HG02798 (cell line): ENCODE data around the gene MARCHF7.
"Not testable (repeated sequence)": the region's sequence is repeated elsewhere in the genome, so short reads cannot be mapped to it uniquely, and the experiment has no call there.

Experiments used
- ATAC-seq: cut with Tn5 transposase; IDR thresholded peaks from one replicate; pipeline ENCODE4 v1.9.1; 2021; ENCODE audit warnings: mild to moderate bottlenecking; ENCODE audit not compliant: unreplicated experiment, poor library complexity

Gene MARCHF7, protein sequence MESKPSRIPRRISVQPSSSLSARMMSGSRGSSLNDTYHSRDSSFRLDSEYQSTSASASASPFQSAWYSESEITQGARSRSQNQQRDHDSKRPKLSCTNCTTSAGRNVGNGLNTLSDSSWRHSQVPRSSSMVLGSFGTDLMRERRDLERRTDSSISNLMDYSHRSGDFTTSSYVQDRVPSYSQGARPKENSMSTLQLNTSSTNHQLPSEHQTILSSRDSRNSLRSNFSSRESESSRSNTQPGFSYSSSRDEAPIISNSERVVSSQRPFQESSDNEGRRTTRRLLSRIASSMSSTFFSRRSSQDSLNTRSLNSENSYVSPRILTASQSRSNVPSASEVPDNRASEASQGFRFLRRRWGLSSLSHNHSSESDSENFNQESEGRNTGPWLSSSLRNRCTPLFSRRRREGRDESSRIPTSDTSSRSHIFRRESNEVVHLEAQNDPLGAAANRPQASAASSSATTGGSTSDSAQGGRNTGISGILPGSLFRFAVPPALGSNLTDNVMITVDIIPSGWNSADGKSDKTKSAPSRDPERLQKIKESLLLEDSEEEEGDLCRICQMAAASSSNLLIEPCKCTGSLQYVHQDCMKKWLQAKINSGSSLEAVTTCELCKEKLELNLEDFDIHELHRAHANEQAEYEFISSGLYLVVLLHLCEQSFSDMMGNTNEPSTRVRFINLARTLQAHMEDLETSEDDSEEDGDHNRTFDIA

DNA sequence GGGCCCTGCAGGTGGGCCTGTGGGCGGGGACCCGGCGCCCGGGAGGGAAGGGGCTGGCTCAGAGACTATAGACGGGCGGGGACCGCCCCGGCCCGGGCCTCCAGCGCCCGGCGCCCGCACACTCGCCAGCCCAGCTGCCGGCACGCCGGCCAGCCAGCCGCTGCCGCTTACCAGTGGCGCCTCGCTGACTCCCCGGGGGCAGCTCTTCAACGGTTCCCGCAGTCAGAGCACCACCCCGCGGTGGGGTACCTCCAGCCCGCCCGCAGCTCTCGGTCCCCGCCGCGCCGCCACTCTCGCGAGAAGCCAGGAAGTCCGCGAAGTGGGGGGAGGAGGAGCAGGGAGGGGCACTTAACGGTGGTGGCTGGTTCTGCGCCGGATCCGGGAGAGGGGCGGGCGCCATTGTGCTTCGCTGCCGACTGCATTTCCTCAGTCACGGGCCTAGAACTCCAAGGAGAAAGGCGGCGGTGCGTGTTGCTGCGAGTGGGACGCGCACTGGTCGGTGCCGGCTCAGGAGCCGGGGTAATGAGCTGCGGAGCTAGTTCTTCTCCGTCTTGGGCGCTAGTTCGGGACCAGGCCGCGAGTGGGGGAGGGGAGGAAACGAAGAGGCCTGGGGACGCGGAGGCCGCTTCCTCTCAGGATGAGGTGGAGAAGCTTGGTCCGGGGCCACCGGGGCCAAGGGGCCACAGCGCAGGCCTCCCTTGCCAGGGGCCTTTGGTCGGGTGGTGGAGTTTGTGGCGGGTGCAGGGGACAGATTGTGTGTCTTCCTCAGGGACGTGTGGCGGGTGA is at the start of gene MARCHF7:
MARCHF7 (plus strand) TSS at position 364 of the 786 bp plus-strand sequence. CDS start 16,517 bp downstream, outside the sequence.
- ATAC-seq: peak; percentile 92

DNA sequence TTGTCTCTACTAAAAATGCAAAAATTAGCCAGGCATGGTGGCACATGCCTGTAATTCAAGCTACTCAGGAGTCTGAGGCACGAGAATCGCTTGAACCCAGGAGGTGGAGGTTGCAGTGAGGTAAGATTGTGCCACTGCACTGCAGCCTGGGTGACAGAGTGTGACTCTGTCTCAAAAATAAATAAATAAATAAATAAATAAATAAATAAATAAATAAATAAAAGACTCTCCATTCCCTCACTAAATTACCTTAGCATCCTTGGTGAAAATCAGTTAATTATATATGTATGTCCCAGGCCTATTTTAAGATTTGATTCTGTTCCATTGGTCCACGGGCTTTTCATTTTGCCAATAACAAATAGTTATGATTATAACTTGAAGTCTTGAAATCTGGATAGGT is 44.9 kb upstream of the MARCHF7 start:
- not testable (repeated sequence) for ATAC-seq

DNA sequence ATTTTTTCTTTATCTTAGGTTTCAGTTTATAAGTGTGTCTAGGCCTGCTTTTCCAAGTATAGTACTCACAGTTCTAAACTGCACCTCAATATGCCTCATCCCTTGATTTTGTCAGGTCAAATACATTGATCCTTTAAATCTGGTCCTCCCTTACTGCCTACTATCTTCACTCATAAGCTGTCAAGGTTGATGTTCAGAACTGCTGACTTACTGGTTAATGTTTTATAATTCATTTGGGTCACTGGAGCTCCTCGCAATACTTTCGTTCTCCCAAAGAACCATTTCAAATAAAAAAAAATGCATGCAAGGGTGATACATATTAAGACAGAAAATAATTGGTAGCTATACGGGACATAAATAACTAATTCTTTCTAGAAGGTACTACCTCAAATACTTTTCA is 41.3 kb upstream of the MARCHF7 start:
- ATAC-seq: no peak

DNA sequence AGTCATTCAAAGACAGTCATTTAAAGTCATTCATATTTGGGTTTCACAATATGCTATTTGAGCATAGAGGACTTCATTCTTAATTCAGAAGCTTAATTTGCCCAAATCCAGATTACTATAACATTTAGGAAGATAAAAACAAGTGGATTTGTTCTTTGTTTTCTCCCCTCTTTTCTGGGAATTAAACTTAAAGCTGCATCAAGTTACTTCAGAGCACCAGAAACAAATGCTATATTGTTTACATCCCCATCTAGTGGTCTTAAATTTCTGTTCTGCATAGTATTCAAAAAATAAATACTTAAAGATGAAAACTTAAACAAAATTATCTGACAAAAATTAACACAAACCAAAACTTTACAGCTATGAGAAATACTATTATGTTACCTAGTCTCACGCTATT is 34.7 kb upstream of the MARCHF7 start:
- no peak for ATAC-seq

DNA sequence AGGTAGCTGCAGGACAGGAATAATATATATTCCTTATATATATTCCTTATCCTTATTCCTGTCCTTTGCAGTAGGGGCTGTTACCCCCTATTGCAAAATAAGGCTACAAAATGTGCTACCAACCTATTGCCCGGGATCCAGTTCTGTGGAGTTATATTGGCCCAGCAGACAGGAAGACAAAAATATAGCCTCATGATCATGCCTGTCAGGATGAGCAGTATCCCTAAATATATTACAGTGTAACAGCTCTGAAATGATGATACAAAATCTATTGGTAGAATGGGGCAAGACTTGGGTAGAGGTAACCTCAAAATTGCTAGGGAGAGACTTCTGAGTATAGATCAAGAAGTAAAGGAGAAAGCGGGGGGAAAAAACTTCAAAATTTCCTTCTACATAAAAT is 31.6 kb upstream of the MARCHF7 start:
- ATAC-seq: no peak

DNA sequence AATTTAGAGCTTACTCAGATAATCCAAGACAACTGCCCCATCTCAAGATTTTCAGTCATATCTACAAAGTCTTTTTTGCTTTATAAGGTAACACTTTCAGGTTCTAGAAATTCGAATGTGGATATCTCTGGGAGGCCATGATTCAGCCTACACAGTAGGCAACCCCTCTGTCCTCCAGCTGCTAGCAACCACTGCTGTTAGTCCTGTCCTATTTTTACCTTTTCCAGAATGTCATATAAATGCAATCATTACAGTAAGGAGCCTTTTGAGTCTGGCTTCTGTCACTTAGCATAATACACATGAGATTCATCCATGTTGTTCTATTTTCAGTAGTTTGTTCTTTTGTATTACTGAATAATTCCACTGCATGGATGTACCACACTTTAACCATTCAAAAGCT is 28.5 kb upstream of the MARCHF7 start:
- no peak for ATAC-seq

DNA sequence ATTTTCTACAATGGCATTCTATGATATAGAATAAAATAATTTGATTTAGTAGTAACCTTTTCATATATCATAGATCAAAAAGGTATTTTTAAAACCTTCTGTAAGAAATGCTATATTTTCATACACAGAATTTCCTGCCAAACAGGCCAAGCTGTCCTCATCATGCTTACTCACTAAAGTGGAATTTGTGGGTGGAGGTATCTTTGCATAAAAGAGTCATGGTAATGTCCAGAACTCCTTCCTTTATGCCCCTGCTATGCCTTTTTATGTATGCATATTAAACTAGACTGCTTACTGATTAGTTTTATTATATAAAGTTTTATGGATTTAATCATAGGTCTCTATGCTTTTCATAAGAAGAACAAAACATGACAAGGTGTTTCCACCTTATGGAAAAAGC is 27.5 kb upstream of the MARCHF7 start:
- no peak for ATAC-seq

DNA sequence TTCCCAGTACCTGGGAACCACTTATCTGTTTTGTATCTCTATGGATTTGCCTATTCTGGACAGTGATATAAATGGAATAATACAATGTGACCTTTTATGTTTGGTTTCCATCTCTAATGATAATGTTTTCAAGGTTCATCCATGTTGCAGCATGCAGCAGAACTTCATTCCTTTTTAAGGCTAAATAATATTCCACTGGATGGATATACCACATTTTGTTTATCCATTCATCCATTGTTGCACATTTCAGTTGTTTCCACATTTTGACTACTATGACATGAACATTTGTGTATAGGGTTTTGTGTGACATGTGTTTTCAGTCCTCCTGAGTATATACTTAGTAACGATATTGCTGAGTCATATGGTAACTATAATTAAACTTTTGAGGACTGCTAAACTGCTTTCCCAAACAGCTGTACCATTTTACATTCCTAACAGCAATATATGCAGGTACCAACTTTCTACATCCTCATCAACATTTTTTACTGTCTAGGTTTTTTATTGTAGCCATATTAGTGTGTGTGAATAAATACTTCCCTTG is 17.7 kb upstream of the MARCHF7 start:
- ATAC-seq: no peak

DNA sequence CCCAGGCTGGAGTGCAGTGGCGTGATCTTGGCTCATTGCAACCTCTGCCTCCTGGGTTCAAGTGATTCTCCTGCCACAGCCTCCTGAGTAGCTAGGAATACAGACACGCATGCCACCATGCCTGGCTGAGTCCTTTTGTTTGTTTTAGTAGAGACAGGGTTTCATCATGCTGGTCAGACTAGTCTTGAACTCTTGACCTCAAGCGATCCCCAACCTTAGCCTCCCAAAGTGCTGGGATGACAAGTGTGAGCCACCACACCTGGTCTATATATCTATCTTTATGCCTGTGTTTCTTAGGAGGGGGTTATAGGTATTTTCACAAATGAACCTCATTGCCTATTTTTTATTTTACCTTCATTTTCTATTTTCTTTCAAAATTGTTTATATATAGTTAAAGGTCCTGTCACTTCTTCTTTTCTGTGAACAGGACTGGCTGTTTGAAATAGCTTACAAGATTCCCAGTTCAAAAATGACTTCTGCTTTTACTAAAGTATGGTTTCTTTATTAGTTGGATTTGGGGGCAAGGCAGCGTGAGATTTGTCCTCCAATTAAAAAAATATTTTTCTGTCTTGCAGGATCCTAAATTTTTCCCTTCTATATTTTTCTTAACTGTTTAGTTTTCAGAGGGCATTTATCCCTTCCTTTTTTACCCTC is 16.4 kb upstream of the MARCHF7 start:
- ATAC-seq: no peak

DNA sequence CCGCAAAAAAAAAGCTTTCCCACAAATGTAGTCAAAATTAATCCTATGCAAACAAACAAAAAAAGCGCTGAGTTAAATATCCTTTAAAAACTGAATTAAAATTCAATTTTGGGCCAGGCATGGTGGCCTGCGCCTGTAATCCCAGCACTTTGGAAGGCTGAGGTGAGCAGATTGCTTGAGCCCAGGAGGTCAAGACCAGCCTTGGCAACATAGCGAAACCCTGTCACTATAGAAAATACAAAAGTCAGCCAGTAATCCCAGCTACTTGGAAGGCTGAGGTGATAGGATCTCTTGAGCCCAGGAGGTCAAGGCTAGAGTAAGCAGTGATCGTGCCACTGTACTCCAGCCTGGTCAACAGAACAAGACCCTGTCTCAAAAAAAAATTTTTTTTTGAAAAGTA is 8.8 kb upstream of the MARCHF7 start:
- ATAC-seq: no peak

DNA sequence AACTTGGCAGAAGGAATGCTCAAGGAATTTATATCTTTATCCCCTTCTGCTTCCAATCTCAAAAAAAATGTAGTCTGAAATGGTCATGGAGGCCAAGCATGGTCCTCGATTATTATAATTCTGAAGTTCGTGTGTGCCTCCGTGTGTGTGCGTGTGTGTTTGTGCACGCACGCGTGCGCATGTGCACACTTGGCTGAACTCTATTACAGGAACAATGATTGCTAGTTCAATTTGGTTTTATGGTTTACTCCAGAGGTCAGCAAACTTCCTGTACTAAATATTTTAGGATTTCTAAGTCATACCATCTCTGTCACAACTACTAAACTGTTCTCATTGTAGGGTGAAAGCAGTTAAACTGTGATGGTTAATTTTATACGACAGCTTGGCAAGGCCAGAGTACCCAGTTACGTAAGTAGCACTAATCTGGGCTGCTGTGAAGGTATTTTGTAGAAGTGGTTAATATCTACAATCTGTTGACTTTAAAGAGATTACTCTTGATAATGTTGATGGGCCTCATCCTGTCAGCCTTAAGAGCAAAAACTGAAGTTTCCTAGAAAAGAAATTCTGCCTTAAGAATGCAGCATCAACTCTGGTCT is 5.8 kb upstream of the MARCHF7 start:
- no peak for ATAC-seq

DNA sequence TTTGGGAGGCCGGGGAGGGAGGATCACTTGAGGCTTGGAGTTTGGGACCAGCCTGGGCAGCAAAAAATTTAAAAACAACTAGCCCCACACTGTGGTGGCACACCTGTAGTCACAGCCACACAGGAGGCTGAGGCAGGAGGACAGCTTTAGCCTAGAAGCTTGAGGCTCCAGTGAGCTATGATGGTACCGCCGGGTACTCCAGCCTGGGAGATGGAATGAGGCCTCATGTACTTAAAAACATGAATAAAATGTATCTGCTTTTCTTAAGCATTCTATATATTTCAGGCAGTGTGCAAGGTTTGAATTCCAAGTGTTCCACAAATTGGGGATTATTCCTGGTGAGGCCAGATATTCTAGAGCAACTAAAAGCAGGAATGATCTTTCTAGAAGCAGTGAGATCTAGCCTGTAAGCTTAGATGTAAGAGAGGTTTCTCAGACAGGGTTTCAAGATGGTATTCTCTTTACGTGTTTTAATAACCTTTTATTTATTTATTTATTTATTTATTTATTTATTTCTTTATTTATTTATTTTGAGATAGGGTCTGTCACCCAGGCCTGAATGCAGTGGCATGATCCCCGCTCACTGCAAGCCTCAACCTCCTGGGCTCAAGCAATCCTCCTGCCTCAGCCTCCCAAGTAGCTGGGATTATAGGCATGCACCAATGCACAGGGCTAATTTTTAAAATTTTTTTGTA is 4.1 kb upstream of the MARCHF7 start:
- ATAC-seq: no peak

DNA sequence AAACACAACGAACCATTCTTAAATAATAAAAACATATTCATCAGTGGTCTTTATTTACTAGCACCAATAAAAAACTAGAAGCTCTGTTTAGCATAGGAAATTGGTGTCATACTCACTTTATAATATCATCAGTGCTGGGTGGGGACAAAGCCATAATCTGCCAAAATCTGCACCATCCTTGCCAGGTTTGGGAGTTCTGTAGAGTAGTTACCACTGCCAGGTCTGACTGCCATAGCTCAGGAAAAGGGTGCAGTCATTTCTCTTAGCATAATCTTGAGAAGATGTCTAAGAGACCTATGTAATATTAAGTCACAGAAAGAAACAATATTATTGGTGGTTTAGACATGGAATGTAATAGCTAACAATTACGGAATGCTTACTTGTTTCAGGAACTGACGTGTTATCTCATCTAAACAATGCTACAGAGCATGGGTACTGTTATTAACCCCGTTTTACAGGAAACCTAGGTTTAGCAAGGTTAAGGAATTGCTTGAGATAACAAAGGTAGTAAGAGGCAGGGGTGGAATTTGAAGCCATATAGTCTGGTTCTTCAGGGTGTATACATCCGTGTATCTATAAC is 1.6 kb upstream of the MARCHF7 start:
- no peak for ATAC-seq

DNA sequence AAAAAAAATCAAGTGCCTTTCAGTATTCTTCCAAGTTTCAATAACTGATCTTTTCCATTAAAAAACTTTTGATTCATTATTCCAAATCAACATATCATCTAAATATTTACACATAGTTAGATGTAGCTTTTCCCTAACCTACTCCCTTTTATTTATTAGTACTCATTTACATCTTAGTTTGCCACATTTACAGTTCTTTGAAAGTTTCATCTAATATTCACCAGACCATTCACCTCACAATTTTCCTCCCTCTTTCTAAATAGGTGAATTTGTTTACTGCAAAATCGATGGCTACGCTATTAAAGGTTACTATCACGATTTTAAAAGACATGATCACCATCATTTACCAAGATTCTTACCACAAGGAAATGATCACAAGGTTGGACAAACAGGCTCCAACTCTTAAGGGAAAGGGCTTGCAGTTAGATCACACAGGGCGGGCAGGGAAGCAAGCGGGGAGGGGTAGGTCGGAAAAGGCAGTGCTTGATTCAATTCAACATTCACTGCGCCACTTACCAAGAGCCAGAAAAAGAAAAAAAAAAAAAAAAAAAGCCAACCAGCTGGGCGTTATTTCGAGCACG is 654 bp upstream of the MARCHF7 start:
- no peak for ATAC-seq

DNA sequence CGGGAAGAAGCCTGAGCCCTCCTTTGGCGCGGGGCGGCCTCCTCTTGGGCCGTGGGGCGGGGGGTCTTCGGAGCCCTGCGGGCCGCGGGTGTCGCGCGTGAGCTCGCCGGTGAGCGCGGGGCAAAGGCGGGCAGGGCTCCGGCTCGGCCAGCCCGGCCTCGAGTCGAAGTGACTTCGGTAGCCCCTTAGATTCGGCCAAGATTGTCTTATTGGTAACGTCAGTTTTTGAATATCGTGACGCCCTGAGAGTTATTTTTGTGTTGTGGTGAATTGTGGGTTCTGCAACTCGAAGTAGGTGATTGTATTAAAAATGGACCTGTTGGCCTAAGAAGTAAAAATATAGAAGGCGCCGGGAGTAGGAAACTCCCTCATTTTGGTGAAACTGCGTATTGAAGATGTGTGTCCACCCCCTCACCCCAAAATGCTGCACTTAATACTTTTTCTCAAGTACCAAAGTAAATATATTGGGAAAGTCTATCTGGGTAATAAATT is 669 bp downstream of the MARCHF7 start:
- peak; percentile 9 for ATAC-seq

DNA sequence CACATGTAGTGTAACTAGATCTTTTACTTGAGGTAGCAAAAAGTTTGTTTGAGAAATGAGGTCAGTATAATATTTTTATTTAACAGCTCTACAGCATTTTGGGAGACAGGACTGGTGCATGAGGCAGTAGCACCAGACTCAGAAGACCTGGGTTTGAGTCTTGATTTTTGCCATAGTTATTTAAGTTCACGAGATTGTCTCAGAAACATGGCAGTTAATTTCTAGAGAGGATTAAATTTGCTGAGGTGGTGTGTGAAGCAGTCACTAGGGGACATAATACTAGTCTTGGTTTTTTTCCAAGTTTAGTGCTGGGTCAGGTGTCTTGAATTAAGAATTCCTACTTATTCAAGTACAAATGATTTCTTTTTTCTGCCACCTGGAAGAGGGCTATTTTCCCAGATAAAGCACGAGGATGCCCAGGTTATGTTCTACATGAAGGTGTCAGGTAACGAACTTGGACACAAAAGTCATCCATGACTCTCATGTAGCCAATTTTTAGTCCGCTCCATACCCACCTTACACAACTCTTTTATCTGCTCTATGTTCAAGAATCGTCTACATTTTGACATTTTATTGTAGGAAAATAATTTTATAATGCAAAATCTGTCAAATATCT is 1.4 kb downstream of the MARCHF7 start:
- ATAC-seq: no peak

DNA sequence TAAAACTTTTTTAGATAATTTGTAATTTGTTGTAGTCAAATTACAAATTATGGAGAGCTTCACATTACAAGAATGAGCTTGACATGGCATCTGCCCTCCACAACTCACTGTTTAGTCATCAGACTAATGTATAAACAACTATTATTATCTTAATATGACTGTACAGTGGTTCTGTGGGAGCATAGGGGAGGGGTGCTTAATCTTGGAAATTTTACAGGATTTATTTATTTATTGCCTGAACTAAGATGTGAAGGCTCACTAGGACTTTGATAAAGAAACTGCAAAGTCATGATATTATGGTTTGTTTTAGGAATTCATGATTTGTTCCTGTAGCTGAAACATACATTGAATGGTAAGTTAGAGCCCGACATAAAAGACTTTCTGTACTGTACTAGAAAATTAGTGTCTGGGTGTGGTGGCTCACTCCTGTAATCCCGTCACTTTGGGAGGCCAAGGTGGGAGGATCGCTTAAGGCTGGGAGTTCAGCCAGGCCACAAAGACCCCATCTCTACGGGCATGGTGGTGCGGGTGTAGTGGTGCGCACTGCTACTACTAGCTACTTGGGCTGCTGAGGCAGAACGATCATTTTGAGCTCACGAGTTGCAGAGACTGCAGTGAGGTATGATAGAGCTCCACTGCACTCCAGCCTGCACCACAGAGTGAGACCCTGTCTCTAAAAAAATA is 2.1 kb downstream of the MARCHF7 start:
- no peak for ATAC-seq
